NCI-H1417 (cell line): ENCODE data around the gene PRRT4.

Source experiments
- DNase-seq, 3 experiments: peaks; one replicate each; lab custom pipeline; 2025; lab: John Stamatoyannopoulos, UW

The PRRT4 gene

DNA sequence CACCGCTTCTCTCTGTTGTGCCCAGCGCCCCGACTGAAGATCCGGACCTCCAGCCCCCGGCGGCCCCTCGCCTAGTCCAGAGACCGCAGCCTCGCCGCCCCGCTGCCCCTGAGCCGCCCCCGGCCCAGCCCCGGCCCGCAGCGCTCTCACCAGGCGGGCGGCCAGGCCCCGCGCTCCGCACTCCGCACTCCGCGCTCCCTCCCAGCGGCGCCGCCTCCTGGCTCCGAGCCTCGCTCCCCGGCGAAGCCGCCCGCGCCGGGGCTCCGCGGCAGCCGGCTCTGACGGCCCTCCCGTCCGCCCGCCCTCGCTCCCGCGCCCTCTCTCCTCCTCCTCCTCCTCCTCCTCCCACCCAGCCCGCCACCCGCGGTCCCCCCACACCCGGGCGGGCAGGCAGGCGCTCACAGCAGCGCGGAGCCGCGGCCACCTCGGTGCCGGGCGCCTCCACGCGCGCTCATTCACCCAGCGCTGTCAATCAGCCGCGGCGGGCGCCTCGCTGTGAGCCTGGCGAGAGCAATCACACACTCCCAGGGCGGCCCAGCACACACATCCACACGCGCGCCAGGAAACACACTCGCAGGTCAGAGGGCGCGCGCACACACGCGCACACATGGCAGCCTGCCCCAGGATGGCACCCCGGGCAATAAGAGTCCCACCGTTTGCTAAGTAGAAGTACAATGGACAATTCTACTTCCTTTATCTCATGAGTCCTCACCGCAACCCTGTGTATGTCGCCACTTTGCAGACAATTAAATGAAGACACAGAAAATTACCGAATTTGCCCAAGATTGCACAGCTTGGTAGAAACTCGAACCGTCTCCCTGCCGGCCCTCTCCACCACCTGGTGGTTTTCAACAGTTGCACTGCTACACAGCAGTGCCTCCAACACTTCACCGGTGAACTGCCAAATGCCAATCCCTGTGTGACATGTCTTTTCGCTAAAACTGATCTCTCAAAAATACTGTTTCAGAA lies at the start of gene PRRT4:
Gene PRRT4 (minus strand): TSS at position 280 of the 969 bp plus-strand sequence.
- peak in 2 of 3 experiments; percentile 73 to 83 for DNase-seq

- DNase-seq: no peak
Observed at GRCh38 chr7:128410451-128410753, 48.9 kb upstream of the PRRT4 start.

- DNase-seq: peak; percentile 69 to 91 (median 91)
Observed at GRCh38 chr7:128409596-128410450, 48.3 kb upstream of the PRRT4 start, which contains the start of gene IMPDH1. Gene IMPDH1 (minus strand): TSS chr7:128409982. CDS start chr7:128409901, 81 bp downstream.

- peak in 2 of 3 experiments; percentile 44 to 66 for DNase-seq
Observed at GRCh38 chr7:128408709-128409595, 47.5 kb upstream of the PRRT4 start.

DNA sequence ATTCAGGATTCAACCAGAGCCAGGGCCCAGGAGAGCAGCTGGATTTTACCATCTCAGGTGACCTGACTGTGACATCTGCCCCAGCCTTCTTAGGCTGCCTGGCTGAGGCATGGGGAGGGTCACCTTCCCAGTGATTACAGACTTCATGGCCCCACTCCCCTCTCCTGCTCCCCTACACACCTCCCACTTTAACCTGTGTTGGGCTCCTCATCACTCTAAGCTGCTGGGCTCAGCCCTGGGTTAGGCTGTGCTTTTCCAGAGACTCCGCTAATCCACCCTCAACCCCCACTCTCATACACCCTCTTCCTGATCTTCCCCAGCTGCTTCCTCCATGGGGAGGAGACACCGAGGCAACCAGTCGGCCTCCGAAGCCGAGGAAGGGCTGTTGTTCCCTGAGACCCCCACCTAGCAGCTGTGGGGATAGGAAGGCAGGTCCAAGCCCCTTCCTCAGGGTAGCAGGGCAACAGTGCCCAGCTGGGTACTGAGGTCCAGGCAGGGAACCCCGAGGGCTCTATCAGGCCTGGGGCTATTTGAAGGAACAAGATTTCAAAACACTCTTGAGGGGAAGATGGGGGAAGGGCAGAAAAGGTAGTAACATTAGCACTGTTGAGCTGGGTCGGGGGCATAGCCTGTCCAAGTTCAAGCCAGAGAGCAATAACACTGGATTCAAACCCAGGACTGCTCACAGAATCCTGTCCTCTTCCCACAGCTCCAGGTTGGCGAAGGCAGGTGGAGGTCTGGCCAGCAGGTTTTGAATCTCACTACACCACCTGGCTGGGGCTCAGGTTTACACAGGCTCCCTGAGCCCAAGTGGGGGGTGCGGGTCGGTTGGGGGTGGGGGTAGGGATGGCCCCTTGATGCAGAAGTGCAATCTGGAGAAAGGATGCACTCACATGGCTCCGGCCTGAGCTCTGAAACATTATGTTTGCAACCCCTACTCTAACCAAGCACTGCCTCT lies 46.5 kb upstream of the PRRT4 start:
- DNase-seq: no peak

- no peak for DNase-seq
Observed at GRCh38 chr7:128407233-128407589, 45.7 kb upstream of the PRRT4 start.

DNA sequence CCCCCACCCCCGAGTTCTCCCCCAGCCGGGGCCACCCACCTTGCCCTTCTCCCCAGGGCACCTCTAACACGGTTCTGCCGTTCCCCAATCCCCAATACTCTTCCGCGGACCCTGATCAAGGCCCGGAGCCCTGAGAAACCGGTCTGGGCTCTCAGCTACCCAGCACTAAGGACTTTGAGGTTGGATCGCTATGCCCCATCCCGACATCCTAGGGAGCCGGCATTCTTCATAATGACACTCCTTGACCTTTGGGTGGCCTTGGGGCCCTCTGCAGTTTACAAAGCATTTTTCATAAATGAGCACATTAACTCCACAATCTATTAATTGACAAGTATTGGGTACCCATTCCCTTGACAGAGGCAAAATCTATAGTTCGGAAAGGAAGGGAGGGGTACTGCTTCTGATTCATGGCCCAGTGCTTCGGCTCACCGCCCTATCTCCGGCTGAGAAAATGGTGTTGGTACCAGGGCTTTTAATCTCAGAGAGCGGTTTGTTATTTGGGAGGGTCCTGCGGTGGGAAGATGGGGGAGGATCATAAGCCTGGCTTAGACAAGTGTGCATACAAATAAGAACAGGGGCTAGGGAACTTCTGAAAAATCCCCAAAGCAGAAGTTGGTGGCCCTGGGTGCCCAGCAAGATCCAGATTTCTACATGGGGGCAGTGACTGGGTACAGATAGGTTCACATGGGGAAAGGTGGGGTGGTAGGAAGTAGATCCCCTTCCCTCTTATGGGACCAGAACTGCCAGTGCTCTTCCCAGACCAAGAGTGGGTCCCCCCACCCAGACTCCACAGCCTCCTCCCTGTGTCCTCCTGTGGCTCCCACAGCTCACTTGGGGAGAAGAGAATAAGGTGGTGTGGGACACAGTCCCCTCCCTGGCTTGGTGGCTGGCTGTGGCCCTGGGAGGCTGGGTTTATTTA lies 45.1 kb upstream of the PRRT4 start:
- peak in 2 of 3 experiments; percentile 41 to 48 for DNase-seq

GRCh38 chr7:128405471-128406313 lies 44.2 kb upstream of the PRRT4 start:
- DNase-seq: peak; percentile 38 to 77 (median 77)

DNA sequence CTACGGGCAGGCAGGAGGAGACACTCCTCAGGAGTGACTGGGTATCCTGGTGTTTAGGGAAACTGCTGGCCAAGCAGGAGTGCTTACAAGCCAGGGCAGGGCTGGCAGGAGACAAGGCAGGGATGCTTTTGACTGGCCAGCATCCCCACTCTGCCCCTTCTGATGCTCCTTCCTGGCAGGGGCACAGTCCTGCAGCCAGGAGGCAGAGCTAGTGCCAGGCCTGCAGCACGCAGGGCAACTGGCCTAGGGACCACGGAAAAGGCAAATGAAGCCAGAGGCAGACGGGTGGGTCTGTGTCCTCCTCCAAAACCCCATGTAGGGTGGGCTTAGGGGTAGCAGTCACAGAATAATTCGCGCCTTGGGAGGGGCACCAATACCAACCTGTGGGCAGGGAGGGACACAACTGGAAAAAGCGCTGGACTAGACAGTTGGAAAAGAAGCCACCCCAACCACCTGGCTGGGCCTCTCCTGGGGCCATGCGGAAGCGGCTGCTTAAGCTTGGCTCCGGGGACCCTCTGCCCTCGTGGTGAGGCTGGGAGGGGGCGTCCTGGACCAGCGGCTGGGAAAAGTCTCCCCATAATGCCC lies 43.5 kb upstream of the PRRT4 start:
- DNase-seq: peak in 2 of 3 experiments; percentile 68 to 73

DNA sequence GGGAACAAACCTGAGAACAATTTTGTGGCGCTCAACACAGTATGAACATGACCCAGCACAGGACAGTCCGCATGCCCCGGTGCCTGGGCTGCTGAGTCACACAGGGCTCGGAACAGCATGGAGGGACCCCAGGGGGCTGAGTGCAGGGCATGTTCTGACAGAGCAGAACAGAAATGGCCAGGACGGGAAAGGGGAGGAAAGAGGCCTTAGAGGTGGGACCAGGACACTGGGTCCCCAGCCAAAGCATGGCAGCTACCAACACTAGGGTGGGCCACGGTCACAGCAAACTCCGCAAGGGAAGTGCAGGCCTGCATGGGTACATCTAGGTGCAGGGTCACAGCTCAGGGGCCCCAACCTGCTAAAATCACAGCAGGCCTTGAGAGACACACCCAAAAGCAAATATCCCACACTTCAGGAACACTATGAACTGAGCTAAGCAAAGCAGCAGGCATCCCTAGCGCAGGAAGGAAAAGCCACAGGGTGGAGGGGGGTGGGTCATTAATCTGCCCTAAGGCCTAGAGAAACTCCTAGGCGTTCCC lies 42.7 kb upstream of the PRRT4 start:
- peak in 2 of 3 experiments; percentile 48 to 51 for DNase-seq

GRCh38 chr7:128403676-128404075 lies 42.2 kb upstream of the PRRT4 start:
- DNase-seq: no peak

- no peak for DNase-seq
Observed at GRCh38 chr7:128402356-128402755, 40.9 kb upstream of the PRRT4 start.

GRCh38 chr7:128400566-128400965 lies 39.1 kb upstream of the PRRT4 start:
- DNase-seq: no peak

DNA sequence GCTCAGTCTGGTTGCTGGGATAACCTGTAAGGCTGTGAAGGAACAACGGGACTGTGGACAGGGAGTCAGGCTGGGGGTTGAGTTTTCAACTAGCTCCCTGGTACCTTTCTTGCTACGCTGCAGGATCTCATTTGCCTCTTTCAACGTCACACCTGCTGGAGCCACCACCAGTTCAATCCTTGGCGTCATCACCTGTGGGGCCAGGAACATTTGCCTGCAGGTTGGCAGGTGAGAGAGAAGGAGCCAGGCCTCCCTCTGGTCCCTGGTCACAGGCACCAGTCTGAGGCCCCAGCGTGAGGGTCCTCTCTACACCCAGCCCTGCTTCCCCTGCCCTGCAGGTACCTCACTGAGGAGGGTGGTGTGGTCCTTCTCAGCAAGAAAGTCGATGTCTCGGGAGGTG lies 38.5 kb upstream of the PRRT4 start:
- DNase-seq: no peak

DNA sequence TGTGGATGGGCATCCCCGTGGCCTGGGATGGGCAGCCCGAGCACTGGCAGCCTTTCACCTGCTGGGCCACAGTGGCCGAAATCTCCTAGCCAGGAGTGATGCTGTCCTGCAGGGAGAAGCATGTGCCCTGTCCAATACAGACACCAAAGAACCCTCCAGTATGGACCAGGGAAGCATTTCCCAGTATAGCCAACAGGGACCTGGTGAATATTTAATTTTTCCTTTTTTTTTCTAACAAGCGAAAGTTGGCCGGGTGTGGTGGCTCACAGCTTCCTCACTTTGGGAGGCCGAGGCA lies 37.3 kb upstream of the PRRT4 start:
- DNase-seq: no peak

- peak; percentile 36 to 68 (median 57) for DNase-seq
Observed at GRCh38 chr7:128398016-128398840, 36.7 kb upstream of the PRRT4 start.

DNA sequence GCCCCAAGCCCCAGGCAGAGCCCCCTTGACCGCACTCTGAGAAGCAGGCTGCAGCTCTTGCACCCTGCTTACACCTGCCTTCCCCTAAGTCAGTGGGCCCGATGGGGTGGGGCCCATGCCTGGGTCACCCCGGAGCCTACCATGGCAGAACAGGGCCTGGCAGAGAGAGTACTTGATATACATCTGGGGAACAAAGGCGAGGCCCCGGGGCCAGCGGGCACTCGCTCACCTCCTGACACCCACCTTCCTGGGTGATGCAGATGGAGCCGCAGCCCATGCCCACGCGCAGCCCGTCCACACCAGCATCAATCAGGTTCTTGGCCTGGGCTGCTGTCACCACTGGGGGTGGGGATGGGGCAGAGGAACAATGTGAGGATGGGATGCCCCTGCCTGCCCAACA lies 34.9 kb upstream of the PRRT4 start:
- no peak for DNase-seq
